CD4-positive, alpha-beta T cell (primary cell): Measurements from ENCODE around the gene DIP2C. TPM values are rescaled to one million over a fixed set of nuclear protein-coding genes. Genes with fewer than 3 reads are reported as not detected.

Source experiments
- ATAC-seq: fragments of 200-7000 bp; cut with Tn5 transposase; one replicate; pipeline ENCODE4 v1.10.0; 2022; ENCODE audit warnings: mild to moderate bottlenecking; ENCODE audit not compliant: poor library complexity
- CTCF ChIA-PET: fragments of 350-600 bp; sonication (Branson Sonifier 250); formaldehyde crosslinking; loops from one replicate; lab custom pipeline; 2021; ENCODE audit warnings: antibody characterized with exemption, inconsistent platforms; lab: Charles Lee
- POLR2A ChIA-PET: fragments of 350-600 bp; sonication (Branson Sonifier 250); formaldehyde crosslinking; loops from one replicate; lab custom pipeline; 2021; ENCODE audit warnings: antibody characterized with exemption, inconsistent platforms; lab: Charles Lee
- DNase-seq, 14 experiments: peaks; one replicate each; pipeline ENCODE4 v3.0.0-alpha.2; 2013 to 2020; ENCODE audit warnings: mixed read lengths in 2 of 14
- H3K27ac ChIP-seq, 2 donors: one replicate each; pipeline versions ENCODE4 v1.5.1 to v1.7.0; 2013; ENCODE audit warnings: low read length in 2 of 2, low read depth in 1 of 2, mild to moderate bottlenecking in 1 of 2
- H3K27me3 ChIP-seq, 2 experiments: 1 replicate in 1 of 2; 2 replicates in 1 of 2; pipeline versions ENCODE4 v1.6.1 to v1.7.0; 2013; ENCODE audit warnings: low read length in 2 of 2, control low read depth in 1 of 2, mild to moderate bottlenecking in 1 of 2, moderate library complexity in 1 of 2; ENCODE audit not compliant: insufficient read depth in 2 of 2, control insufficient read depth in 1 of 2
- H3K36me3 ChIP-seq: one replicate; pipeline ENCODE4 v1.6.1; 2013; ENCODE audit warnings: low read length, control low read depth; ENCODE audit not compliant: insufficient read depth
- H3K4me1 ChIP-seq: one replicate; pipeline ENCODE4 v1.6.1; 2013; ENCODE audit warnings: low read length, control low read depth; ENCODE audit not compliant: insufficient read depth
- H3K4me3 ChIP-seq: one replicate; pipeline ENCODE4 v1.5.1; 2013; ENCODE audit warnings: mild to moderate bottlenecking, low read length, moderate library complexity
- H3K9me3 ChIP-seq, 2 experiments: 1 replicate in 1 of 2; 2 replicates in 1 of 2; pipeline versions ENCODE4 v1.6.1 to v1.7.0; 2013; ENCODE audit warnings: low read length in 2 of 2, mild to moderate bottlenecking in 2 of 2, control low read depth in 1 of 2, moderate library complexity in 1 of 2; ENCODE audit not compliant: control insufficient read depth in 1 of 2, insufficient read depth in 1 of 2
- H3K27ac Mint-ChIP-seq: one replicate; pipeline ENCODE4 v1.8.0; 2020; ENCODE audit warnings: mixed read lengths
- H3K27me3 Mint-ChIP-seq: one replicate; pipeline ENCODE4 v1.8.0; 2021; ENCODE audit warnings: mixed read lengths
- H3K36me3 Mint-ChIP-seq: one replicate; pipeline ENCODE4 v1.8.0; 2021; ENCODE audit warnings: low read depth, mixed read lengths
- H3K4me1 Mint-ChIP-seq: one replicate; pipeline ENCODE4 v1.8.0; 2021; ENCODE audit warnings: low read depth, mixed read lengths
- H3K4me3 Mint-ChIP-seq: one replicate; pipeline ENCODE4 v1.8.0; 2020; ENCODE audit warnings: mild to moderate bottlenecking, mixed read lengths
- H3K9me3 Mint-ChIP-seq: one replicate; pipeline ENCODE4 v1.8.0; 2020; ENCODE audit warnings: mixed read lengths
- intact Hi-C, 2 experiments: fragments of 100-400 bp; cut with DNase I in 1 of 2; cut with micrococcal nuclease in 1 of 2; formaldehyde crosslinking; loops; one replicate each; pipeline versions ENCODE4 v1.15.1 to v1.9.0; 2023 to 2025; cut with DNase I, micrococcal nuclease
- total RNA-seq, 174 experiments: library from RNA in 2 of 174; stranded (reverse) in 2 of 174; gene quantifications; one replicate each; pipeline ENCODE4 v1.2.3 and lab custom pipeline; 2021 to 2026
- TF ChIP-seq, protein P1 (sequence below): fragments of 200-600 bp; IDR thresholded peaks from one replicate; pipeline ENCODE4 v1.8.0; 2022; ENCODE audit warnings: antibody characterized with exemption, mild to moderate bottlenecking

Gene DIP2C
- total RNA-seq, 2 experiments from 2014 or later: 4.1 TPM

DNA sequence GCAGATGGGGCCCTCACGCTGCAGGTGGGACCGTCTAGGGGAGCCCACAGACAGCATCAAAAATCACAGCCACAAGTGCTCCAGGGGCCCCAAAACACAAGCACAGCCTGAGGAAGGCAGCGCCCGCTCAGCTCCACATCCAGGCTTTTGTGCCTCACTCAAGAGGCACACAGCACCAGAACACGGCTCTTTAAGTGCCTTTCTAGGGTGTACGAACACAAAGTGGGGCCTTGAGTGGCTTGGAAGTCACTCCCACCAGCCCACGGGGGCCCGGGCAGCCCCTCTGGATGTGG is 65.2 kb downstream of the DIP2C start:
- ATAC-seq (no peak), DNase-seq (no peak)
- ChIA-PET POLR2A (no interaction called here), CTCF (no interaction called here)
- Mint-ChIP-seq H3K9me3 (no peaks in the 10 kb centered on the region), H3K4me3 (no peak overlapping the region), H3K36me3 (no peaks in the 10 kb centered on the region), H3K27ac (no peak overlapping the region), H3K27me3 (peaks cover 48% of the 10 kb centered on the region), H3K4me1 (peaks cover 5% of the 10 kb centered on the region)
- Histone ChIP-seq H3K4me1 (no peaks in the 10 kb centered on the region), H3K27ac (no peak overlapping the region), H3K4me3 (no peak overlapping the region), H3K9me3 (peaks cover 0 to 13% of the 10 kb centered on the region in 2 experiments), H3K36me3 (no peaks in the 10 kb centered on the region), H3K27me3 (peaks cover 0 to 7% of the 10 kb centered on the region in 2 experiments)
- TF ChIP-seq, protein P1, sequence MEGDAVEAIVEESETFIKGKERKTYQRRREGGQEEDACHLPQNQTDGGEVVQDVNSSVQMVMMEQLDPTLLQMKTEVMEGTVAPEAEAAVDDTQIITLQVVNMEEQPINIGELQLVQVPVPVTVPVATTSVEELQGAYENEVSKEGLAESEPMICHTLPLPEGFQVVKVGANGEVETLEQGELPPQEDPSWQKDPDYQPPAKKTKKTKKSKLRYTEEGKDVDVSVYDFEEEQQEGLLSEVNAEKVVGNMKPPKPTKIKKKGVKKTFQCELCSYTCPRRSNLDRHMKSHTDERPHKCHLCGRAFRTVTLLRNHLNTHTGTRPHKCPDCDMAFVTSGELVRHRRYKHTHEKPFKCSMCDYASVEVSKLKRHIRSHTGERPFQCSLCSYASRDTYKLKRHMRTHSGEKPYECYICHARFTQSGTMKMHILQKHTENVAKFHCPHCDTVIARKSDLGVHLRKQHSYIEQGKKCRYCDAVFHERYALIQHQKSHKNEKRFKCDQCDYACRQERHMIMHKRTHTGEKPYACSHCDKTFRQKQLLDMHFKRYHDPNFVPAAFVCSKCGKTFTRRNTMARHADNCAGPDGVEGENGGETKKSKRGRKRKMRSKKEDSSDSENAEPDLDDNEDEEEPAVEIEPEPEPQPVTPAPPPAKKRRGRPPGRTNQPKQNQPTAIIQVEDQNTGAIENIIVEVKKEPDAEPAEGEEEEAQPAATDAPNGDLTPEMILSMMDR: no peak
- intact Hi-C loops: no loop called here

DNA sequence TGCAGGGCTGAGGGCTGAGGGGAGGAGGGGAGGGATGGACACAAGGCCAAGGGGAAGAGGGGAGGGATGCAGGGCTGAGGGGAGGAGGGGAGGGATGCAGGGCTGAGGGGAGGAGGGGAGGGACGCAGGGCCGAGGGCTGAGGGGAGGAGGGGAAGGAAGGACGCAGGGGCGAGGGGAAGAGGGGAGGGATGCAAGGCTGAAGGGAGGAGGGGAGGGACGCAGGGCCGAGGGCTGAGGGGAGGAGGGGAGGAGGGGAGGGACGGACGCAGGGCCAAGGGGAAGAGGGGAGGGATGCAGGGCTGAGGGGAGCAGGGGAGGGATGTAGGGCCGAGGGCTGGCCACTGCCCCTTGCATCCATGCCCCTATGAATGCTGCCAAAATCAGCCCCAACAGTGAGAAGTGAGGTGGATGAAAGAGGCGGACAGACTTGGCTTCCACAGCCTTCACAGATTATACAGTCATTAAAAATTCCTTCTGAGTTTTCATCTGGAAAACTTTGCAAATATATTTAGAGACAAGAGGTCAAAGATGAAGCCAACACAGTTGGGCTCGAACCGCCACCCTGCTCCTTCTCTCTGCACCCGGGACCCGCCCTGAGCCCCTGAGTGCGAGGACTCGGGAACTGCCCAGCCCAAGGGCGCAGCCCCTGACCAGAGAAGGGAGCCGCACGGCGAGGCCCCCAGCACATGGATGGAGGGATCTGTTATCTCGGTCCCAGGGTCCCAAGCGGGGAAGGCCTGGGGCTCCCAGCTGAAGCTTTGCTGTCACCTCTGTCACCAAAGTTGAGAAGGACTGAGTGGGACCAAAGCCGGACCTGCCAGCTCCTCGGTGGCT is 65.8 kb downstream of the DIP2C start:
- Mint-ChIP-seq H3K27me3 (peaks cover 48% of the 10 kb centered on the region), H3K4me3 (no peak overlapping the region), H3K4me1 (peaks cover 5% of the 10 kb centered on the region), H3K9me3 (no peaks in the 10 kb centered on the region), H3K27ac (no peak overlapping the region), H3K36me3 (no peaks in the 10 kb centered on the region)
- H3K9me3 ChIP-seq: peaks cover 0 to 13% of the 10 kb centered on the region in 2 experiments
- H3K27me3 ChIP-seq: peaks cover 0 to 2% of the 10 kb centered on the region in 2 experiments
- TF ChIP-seq, protein P1: no peak
- no peaks in the 10 kb centered on the region for H3K4me1 ChIP-seq
- intact Hi-C loops: no loop called here
- no peak for ATAC-seq
- POLR2A ChIA-PET: no interaction called here
- H3K36me3 ChIP-seq: no peaks in the 10 kb centered on the region
- DNase-seq: no peak
- no peak overlapping the region for H3K4me3 ChIP-seq
- H3K27ac ChIP-seq: no peak overlapping the region
- CTCF ChIA-PET: no interaction called here

DNA sequence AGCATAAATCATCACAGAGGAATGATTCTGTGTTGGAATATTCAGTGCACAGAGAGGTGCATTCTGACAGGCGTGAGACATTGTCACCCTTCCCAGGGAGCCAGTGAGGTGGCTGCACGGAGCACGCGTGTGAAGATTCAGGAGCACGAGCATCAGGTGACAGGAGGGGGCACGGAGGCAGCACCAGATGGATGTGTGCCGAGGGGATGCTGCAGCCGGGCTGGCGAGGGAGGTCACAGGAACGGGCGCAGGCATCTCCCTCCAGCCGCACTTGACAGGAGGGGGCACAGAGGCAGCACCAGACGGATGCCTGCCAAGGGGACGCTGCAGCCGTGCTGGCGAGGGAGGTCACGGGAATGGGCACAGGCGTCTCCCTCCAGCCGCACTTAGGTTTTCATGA is 66.5 kb downstream of the DIP2C start:
- H3K27ac Mint-ChIP-seq: no peak overlapping the region
- H3K4me1 Mint-ChIP-seq: peaks cover 5% of the 10 kb centered on the region
- peaks cover 0 to 2% of the 10 kb centered on the region in 2 experiments for H3K27me3 ChIP-seq
- no peak for ATAC-seq
- intact Hi-C loops: no loop called here
- DNase-seq: no peak
- peaks cover 45% of the 10 kb centered on the region for H3K27me3 Mint-ChIP-seq
- H3K36me3 ChIP-seq: no peaks in the 10 kb centered on the region
- H3K9me3 ChIP-seq: peaks cover 0 to 13% of the 10 kb centered on the region in 2 experiments
- H3K4me3 Mint-ChIP-seq: no peak overlapping the region
- ChIA-PET POLR2A (no interaction called here), CTCF (no interaction called here)
- no peak overlapping the region for H3K27ac ChIP-seq
- TF ChIP-seq, protein P1: no peak
- H3K4me1 ChIP-seq: no peaks in the 10 kb centered on the region
- H3K9me3 Mint-ChIP-seq: no peaks in the 10 kb centered on the region
- H3K4me3 ChIP-seq: no peak overlapping the region
- no peaks in the 10 kb centered on the region for H3K36me3 Mint-ChIP-seq
